Upper lobe of left lung (tissue), 6 donors: ENCODE results near the gene CCNDBP1. TPM values are rescaled to one million over a fixed set of nuclear protein-coding genes. Genes with fewer than 3 reads are reported as not detected.
"Not testable (repeated sequence)": the region's sequence is repeated elsewhere in the genome, so short reads cannot be mapped to it uniquely, and the experiment has no call there.

Source experiments
- ATAC-seq, 2 donors: fragments of 200-7000 bp; cut with Tn5 transposase; one replicate each; pipeline ENCODE4 v1.9.1; 2022; ENCODE audit warnings: mild to moderate bottlenecking in 2 of 2, moderate library complexity in 2 of 2; ENCODE audit not compliant: low FRiP score in 2 of 2
- DNase-seq, 2 donors: peaks; one replicate each; pipeline ENCODE4 v3.0.0-alpha.2; 2019 to 2020
- H3K27ac ChIP-seq, 4 donors: fragments of 200-600 bp; sonication (generic); one replicate each; pipeline ENCODE4 v1.5.1; 2016 to 2019
- H3K27me3 ChIP-seq, 4 donors: fragments of 200-600 bp; sonication (generic); one replicate each; pipeline ENCODE4 v1.5.1; 2017 to 2019
- H3K36me3 ChIP-seq, 4 donors: fragments of 200-600 bp; sonication (generic); one replicate each; pipeline ENCODE4 v1.5.1; 2016 to 2019
- H3K4me1 ChIP-seq, 4 donors: fragments of 200-600 bp; sonication (generic); one replicate each; pipeline ENCODE4 v1.5.1; 2018 to 2019
- H3K4me3 ChIP-seq, 4 donors: fragments of 200-600 bp; sonication (generic); one replicate each; pipeline ENCODE4 v1.5.1; 2017 to 2019; ENCODE audit warnings: mild to moderate bottlenecking in 2 of 4, moderate library complexity in 1 of 4
- H3K9me3 ChIP-seq, 4 donors: fragments of 200-600 bp; sonication (generic); one replicate each; pipeline ENCODE4 v1.5.1; 2018 to 2019
- EP300 ChIP-seq, 4 donors: sonication (generic); formaldehyde crosslinking; IDR thresholded peaks; one replicate each; pipeline ENCODE4 v1.5.1; 2017; ENCODE audit warnings: antibody characterized with exemption in 4 of 4, control low read depth in 2 of 4
- POLR2A ChIP-seq, 4 donors: fragments of 450-650 bp; IDR thresholded peaks; one replicate each; pipeline ENCODE4 v1.5.1; 2016 to 2017; ENCODE audit warnings: antibody characterized with exemption in 4 of 4, mild to moderate bottlenecking in 2 of 4
- POLR2AphosphoS5 ChIP-seq, 2 donors: sonication (generic); formaldehyde crosslinking; IDR thresholded peaks; one replicate each; pipeline ENCODE4 v1.5.1; 2017; ENCODE audit warnings: antibody characterized with exemption in 2 of 2
- WGBS, 2 donors: methylation state at CpG; one replicate each; pipeline ENCODE4 v1.1.5; 2017 to 2018; 5-methylcytosine and 5-hydroxymethylcytosine counted together
- total RNA-seq, 6 donors: library from RNA; depleted of rRNA in 4 of 6; stranded (reverse); fragments of >200 nt in 4 of 6; gene quantifications; one replicate each; pipeline versions ENCODE4 v1.1.0 to v1.2.1, GENCODE V29; 2016 to 2021
- TF ChIP-seq, protein P1 (sequence below), 6 experiments: fragments of 450-650 bp in 4 of 6; fragments of 200-600 bp in 2 of 6; sonication (generic) in 2 of 6; IDR thresholded peaks; one replicate each; pipeline ENCODE4 v1.5.1; 2016 to 2019; ENCODE audit warnings: antibody characterized with exemption in 6 of 6
- donor health status: DM: no; HTN: no; CAD: no; lungs with moderate emphysema.
- donor health status: DM: no; HTN: yes; CAD: no; lungs with severe emphysema.

The CCNDBP1 gene
- total RNA-seq, 6 donors from 2014 or later = 56.1 to 117 (median 95.5) TPM

GRCh38 chr15:43150191-43150929, 34.8 kb upstream of the CCNDBP1 start:
- no peak overlapping the region for H3K27ac ChIP-seq
- H3K4me3 ChIP-seq = no peak overlapping the region
- peaks cover 13 to 85% (median 27%) of the 10 kb centered on the region in 4 donors for H3K36me3 ChIP-seq
- DNase-seq = no peak
- no peaks in the 10 kb centered on the region for H3K4me1 ChIP-seq
- H3K27me3 ChIP-seq = no peaks in the 10 kb centered on the region
- WGBS, 2 donors = 92 to 93% methylated on average over 5 of the region's 5 CpGs
- ATAC-seq = no peak
- H3K9me3 ChIP-seq = no peaks in the 10 kb centered on the region
- no peak for TF ChIP-seq EP300 (IDR thresholded peaks at IDR 0.05)
- no peak for TF ChIP-seq POLR2AphosphoS5 (IDR thresholded peaks at IDR 0.05)
- no peak for TF ChIP-seq POLR2A (IDR thresholded peaks at IDR 0.05)
- TF ChIP-seq, protein P1, sequence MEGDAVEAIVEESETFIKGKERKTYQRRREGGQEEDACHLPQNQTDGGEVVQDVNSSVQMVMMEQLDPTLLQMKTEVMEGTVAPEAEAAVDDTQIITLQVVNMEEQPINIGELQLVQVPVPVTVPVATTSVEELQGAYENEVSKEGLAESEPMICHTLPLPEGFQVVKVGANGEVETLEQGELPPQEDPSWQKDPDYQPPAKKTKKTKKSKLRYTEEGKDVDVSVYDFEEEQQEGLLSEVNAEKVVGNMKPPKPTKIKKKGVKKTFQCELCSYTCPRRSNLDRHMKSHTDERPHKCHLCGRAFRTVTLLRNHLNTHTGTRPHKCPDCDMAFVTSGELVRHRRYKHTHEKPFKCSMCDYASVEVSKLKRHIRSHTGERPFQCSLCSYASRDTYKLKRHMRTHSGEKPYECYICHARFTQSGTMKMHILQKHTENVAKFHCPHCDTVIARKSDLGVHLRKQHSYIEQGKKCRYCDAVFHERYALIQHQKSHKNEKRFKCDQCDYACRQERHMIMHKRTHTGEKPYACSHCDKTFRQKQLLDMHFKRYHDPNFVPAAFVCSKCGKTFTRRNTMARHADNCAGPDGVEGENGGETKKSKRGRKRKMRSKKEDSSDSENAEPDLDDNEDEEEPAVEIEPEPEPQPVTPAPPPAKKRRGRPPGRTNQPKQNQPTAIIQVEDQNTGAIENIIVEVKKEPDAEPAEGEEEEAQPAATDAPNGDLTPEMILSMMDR (IDR thresholded peaks at IDR 0.05) = no peak

- no peak overlapping the region for H3K27ac ChIP-seq
- WGBS, 2 donors = 85 to 86% methylated on average over 2 of the region's 2 CpGs
- no peak overlapping the region for H3K4me3 ChIP-seq
- H3K4me1 ChIP-seq = no peaks in the 10 kb centered on the region
- ATAC-seq = no peak
- no peaks in the 10 kb centered on the region for H3K9me3 ChIP-seq
- TF ChIP-seq POLR2AphosphoS5 (IDR thresholded peaks at IDR 0.05) = no peak
- TF ChIP-seq POLR2A (IDR thresholded peaks at IDR 0.05) = no peak
- no peak for TF ChIP-seq EP300 (IDR thresholded peaks at IDR 0.05)
- TF ChIP-seq, protein P1 (IDR thresholded peaks at IDR 0.05) = no peak
- H3K36me3 ChIP-seq = peaks cover 13 to 94% (median 27%) of the 10 kb centered on the region in 4 donors
- DNase-seq = no peak
- H3K27me3 ChIP-seq = no peaks in the 10 kb centered on the region
These were observed 33.5 kb upstream of the CCNDBP1 start for GRCh38 chr15:43151688-43152087.

DNA sequence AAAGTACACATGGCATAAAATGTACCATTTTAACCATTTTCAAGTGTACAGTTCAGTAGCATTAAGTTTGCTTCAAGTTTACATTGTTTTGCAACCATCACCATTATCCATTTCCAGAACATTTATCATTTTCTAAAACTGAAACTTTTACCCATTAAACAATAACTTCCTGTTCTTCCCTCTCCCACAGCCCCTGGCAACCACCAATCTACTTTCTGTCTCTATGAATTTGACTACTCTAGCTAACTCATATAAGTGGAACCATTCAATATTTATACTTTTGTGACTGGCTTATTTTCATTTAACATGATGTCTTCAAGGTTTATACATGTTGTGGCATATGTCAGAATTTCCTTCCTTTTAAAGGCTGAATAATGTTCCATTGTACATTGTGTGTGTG, 31.9 kb upstream of the CCNDBP1 start:
- H3K27ac ChIP-seq = no peak overlapping the region
- H3K27me3 ChIP-seq = no peaks in the 10 kb centered on the region
- no peaks in the 10 kb centered on the region for H3K4me1 ChIP-seq
- no peak for DNase-seq
- H3K9me3 ChIP-seq = no peaks in the 10 kb centered on the region
- TF ChIP-seq POLR2AphosphoS5 (IDR thresholded peaks at IDR 0.05) (no peak), EP300 (IDR thresholded peaks at IDR 0.05) (no peak), POLR2A (IDR thresholded peaks at IDR 0.05) (no peak)
- TF ChIP-seq, protein P1 (IDR thresholded peaks at IDR 0.05) = no peak
- H3K36me3 ChIP-seq = peaks cover 13 to 82% (median 23%) of the 10 kb centered on the region in 4 donors
- no peak overlapping the region for H3K4me3 ChIP-seq
- no peak for ATAC-seq

GRCh38 chr15:43165801-43166325, 19.3 kb upstream of the CCNDBP1 start:
- no peaks in the 10 kb centered on the region for H3K9me3 ChIP-seq
- H3K36me3 ChIP-seq = peaks cover 0 to 66% (median 11%) of the 10 kb centered on the region in 4 donors
- TF ChIP-seq EP300 (IDR thresholded peaks at IDR 0.05) = no peak
- no peak for TF ChIP-seq POLR2AphosphoS5 (IDR thresholded peaks at IDR 0.05)
- TF ChIP-seq POLR2A (IDR thresholded peaks at IDR 0.05) = no peak
- TF ChIP-seq, protein P1 (IDR thresholded peaks at IDR 0.05) = no peak
- ATAC-seq = no peak
- no peak overlapping the region for H3K27ac ChIP-seq
- no peaks in the 10 kb centered on the region for H3K27me3 ChIP-seq
- DNase-seq = no peak
- H3K4me3 ChIP-seq = no peak overlapping the region
- no peaks in the 10 kb centered on the region for H3K4me1 ChIP-seq
- 93 to 94% methylated on average over 2 of the region's 2 CpGs for WGBS, 2 donors

DNA sequence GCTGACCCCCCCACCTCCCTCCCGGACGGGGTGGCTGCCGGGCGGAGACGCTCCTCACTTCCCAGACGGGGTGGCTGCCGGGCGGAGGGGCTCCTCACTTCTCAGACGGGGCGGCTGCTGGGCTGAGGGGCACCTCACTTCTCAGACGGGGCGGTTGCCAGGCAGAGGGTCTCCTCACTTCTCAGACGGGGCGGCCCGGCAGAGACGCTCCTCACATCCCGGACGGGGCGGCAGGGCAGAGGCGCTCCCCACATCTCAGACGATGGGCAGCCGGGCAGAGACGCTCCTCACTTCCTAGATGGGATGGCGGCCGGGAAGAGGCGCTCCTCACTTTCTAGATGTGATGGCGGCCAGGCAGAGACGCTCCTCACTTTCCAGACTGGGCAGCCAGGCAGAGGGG, 17.9 kb upstream of the CCNDBP1 start:
- ATAC-seq, H3K27me3 ChIP-seq, H3K4me3 ChIP-seq, H3K27ac ChIP-seq, H3K9me3 ChIP-seq, H3K4me1 ChIP-seq: not testable (repeated sequence)
- peaks cover 2 to 64% (median 7%) of the 10 kb centered on the region in 4 donors for H3K36me3 ChIP-seq
- WGBS, 2 donors = 96% methylated on average over 26 of the region's 28 CpGs; no CpG with 5 or more reads in 1 of the 2 donors
- peak in 1 of 2 donors; percentile 61 for DNase-seq
